LNCAP (cell line): ENCODE data around the gene INPP4B.

ENCODE experiments used
- TF ChIP-seq, protein P1 (sequence below): fragments of 450-650 bp; IDR thresholded peaks from 2 replicates; pipeline ENCODE4 v1.5.1; 2017; ENCODE audit warnings: mild to moderate bottlenecking

The INPP4B gene

DNA sequence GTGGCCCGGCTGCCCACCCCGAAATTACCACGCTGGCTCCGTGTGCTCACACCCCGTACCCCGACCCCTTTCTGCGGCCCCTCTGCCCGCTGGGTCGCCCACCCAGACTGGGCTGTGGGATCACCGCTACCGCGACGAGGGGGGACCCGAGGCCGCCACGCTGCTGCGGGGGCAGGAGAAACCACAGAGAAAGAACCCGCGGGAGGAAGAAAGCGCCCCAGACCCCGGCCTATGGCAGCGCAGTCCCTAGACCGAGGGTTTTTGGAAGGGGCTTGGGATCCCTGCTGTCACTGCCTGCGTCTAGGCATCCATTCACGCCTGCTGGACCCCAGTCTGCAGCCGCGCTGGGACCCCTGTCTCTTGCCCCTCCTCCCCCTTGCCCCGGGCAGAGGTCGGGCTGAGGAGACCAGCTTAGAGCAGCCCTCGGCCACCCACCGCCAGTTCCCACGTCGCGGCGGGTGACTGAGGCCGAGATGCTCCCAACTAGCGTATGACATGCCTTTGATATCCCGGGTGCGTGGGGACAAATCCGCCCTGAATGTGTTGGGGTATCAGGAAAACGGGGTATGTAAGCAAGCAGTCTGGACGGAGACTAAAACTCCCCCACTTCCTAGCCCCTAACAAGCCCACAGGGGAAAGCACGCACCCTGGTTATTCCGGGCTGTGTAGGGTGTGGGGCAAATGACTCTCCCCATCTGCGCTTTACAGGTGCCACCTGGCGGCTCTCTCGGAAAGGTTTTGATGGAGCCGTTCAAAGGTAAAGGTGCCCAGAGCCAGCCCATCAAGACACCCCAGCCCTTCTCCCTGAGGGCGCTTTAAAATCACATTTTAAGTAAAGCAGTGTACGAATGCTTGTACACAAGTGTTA lies 862 bp upstream of the INPP4B start:
- TF ChIP-seq, protein P1, sequence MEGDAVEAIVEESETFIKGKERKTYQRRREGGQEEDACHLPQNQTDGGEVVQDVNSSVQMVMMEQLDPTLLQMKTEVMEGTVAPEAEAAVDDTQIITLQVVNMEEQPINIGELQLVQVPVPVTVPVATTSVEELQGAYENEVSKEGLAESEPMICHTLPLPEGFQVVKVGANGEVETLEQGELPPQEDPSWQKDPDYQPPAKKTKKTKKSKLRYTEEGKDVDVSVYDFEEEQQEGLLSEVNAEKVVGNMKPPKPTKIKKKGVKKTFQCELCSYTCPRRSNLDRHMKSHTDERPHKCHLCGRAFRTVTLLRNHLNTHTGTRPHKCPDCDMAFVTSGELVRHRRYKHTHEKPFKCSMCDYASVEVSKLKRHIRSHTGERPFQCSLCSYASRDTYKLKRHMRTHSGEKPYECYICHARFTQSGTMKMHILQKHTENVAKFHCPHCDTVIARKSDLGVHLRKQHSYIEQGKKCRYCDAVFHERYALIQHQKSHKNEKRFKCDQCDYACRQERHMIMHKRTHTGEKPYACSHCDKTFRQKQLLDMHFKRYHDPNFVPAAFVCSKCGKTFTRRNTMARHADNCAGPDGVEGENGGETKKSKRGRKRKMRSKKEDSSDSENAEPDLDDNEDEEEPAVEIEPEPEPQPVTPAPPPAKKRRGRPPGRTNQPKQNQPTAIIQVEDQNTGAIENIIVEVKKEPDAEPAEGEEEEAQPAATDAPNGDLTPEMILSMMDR: peak; percentile 60

DNA sequence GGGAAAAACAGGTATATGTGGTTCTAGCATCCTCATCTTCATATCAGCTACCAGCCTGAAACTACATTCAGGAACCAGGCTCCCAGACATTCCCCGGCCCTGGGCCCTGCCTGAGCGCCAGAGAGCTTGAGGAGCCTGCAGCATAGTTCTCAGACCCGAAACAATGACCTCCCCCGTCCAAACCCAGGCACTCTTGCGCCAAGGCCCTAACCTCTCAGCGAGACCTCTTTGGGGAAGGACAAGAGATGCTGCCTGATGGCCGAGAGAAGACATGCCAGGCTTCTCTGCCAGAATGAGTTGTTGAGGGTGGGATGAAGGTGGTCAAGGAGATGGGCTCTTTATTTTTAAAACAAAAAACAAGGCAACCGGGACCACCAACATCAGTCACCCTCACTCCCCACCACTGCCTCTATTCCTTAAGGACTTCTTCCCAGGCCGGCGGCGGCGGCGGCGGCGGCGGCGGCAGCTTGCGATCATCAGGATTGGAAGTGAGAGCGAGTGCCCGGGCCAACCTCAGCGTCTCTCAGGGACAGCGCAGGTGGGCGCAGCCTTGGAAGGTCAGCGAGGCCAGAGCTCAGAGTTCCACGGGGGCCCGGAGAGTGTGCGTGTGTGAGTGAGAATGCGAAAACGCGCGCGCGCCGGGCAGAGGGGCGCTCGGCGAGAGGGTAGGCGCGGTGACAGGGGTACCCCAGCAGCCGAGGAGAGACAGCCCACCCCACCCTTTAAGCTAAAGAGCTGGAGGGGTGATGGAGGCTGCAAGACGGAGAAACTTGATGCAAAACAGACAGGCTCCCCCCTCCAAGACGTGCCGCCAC lies 601 bp downstream of the INPP4B start:
- TF ChIP-seq, protein P1: no peak

DNA sequence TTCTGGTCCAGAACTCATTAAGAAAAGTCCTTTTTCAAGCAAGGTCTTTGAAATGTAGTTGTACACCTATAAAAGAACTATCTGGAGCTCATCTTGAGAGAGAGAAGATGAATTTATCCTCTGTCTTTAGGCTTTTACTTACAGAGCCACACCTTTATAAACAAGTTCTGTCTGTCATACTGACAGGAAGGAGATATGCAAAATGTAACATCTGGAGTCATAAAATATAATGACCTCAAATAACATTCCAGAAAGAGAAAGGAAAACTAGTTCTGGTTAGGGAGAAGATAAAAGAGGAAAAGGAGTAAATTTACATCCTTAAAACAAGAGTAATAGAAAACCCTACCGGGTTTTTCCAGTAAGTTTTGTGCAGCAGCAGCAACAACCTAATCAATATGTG lies 1.3 kb downstream of the INPP4B start:
- TF ChIP-seq, protein P1: no peak

DNA sequence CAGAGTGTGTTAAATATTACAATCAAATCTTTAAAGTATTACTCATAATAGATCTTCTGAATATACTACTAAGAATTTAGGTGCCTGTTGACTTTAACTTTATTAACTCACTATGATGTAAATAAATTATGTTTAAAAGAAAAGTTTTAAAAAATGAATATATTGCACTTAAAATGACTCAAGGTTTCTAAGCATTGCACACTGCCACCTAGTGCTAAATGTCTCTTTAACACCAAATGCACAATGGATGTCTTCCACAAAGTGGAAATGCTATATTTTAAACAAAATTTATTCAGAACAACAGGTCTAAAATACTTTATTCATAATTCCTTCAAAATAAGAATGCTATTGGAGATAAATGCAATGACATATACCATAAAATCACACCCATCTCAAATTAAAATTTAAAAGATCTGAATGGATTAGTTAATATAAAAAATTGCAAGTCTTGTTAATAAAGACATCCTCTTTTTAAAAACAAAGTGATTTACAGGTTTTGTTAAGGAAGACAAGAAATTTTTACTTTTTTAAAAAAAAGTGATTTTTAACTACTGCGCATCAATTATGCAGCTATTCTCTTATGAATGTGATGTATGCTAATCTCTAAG lies 5.5 kb downstream of the INPP4B start:
- TF ChIP-seq, protein P1: peak; percentile 70

DNA sequence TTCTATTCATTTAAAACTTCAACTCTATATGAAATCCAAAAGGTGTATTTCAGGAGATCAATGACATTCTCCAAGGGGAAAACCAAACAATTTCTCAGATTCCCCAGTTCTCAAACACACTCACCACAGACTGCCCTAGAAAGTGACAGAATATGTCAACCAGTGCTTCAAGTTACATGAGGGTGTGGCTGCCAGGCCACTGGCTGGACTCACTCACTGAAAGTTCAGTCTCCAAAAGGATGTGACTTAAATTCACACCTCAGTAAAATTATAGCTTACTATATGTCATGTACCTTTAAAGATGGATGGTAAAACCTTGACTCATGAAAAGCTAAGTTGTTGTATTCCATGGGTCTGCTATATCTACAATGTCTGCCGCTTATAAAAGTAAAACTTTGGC lies 7.3 kb downstream of the INPP4B start:
- TF ChIP-seq, protein P1: no peak

DNA sequence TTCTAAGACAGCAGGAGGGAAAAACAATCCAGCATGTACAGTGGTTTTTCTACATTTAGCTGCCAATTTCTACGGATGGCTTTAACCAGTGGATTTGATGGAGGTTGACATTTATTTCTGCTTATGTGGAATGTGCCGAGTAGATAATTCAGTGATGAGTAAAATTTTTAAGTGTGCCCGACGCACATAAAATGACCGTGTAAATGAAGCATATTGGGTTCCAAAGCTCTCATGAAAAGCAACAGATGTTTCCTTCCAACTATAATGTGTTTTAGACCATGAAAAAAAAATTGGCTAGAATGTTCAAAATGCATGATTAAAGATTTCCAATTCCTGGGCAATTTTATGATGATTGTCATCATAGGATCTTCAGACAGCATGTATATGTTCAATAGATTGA lies 14.1 kb downstream of the INPP4B start:
- TF ChIP-seq, protein P1: no peak

DNA sequence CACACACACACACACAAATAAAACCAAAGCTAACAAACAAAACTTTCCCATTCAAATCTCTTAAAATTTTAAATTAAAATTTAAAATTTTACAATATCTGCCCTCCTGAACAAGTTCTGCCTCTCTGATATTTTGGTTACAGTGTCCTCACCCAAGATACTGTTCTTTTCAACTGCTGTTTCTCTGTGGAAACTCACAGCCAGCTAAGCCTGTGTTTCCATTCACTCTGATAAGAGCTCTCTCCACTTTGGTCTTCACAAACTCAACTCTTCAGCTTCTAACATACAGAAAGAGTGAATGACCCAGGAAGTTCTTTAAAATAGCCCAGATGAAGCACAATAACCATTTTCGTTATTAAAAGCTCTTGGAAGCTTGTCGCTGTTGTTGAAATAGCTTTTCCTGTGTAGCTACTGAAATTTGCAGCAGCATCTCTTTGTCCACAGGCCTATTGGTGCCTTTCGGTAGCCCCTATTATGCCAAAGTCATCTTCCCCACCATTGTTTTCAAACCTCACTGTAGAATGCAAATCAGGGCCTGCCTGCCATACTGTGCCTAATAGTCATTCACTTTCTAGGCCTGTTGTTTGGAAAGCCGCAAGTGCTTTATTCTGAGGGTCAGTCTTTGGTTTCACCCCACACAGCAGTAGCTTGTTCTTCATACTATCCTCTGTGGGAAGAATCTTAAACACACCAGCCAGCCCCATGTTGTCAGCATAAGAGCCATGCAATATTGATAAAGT lies 19.4 kb downstream of the INPP4B start:
- TF ChIP-seq, protein P1: no peak
